Lung (tissue), 12 donors: ENCODE data around the gene KLF11. TPM values are rescaled to one million over a fixed set of nuclear protein-coding genes. Genes with fewer than 3 reads are reported as not detected.

Experiments
- ATAC-seq: fragments of 200-7000 bp; cut with Tn5 transposase; one replicate; pipeline ENCODE4 v1.9.1; 2020; ENCODE audit warnings: moderate number of reproducible peaks; ENCODE audit not compliant: insufficient read depth, low FRiP score
- DNase-seq, 3 donors: peaks; one replicate each; pipeline ENCODE4 v3.0.0-alpha.2; 2013 to 2017
- H3K27ac ChIP-seq, 2 donors: one replicate each; pipeline ENCODE4 v1.5.1; 2013; ENCODE audit warnings: mild to moderate bottlenecking in 2 of 2, moderate library complexity in 2 of 2, control low read depth in 1 of 2, inconsistent platforms in 1 of 2, low read depth in 1 of 2, low read length in 1 of 2
- H3K27me3 ChIP-seq, 3 donors: one replicate each; pipeline ENCODE4 v1.5.1; 2013; ENCODE audit warnings: low read length in 2 of 3; ENCODE audit not compliant: control insufficient read depth in 3 of 3, insufficient read depth in 3 of 3
- H3K36me3 ChIP-seq, 4 donors: one replicate each; pipeline ENCODE4 v1.5.1; 2013; ENCODE audit warnings: low read length in 4 of 4, mild to moderate bottlenecking in 1 of 4, moderate library complexity in 1 of 4; ENCODE audit not compliant: control insufficient read depth in 4 of 4, insufficient read depth in 4 of 4
- H3K4me1 ChIP-seq, 5 donors: one replicate each; pipeline ENCODE4 v1.5.1; 2013; ENCODE audit warnings: low read length in 5 of 5, mild to moderate bottlenecking in 2 of 5, moderate library complexity in 1 of 5; ENCODE audit not compliant: control insufficient read depth in 5 of 5, insufficient read depth in 5 of 5
- H3K4me3 ChIP-seq: one replicate; pipeline ENCODE4 v1.5.1; 2013; ENCODE audit warnings: mild to moderate bottlenecking, control low read depth, moderate library complexity
- H3K9ac ChIP-seq, 2 donors: one replicate each; pipeline ENCODE4 v1.5.1; 2013; ENCODE audit warnings: low read length in 2 of 2, control low read depth in 1 of 2; ENCODE audit not compliant: insufficient read depth in 1 of 2
- H3K9me3 ChIP-seq, 4 donors: one replicate each; pipeline ENCODE4 v1.5.1; 2013; ENCODE audit warnings: low read length in 3 of 4, mild to moderate bottlenecking in 1 of 4, moderate library complexity in 1 of 4; ENCODE audit not compliant: control insufficient read depth in 4 of 4, insufficient read depth in 3 of 4
- WGBS, 2 donors: extraction: QIAGEN DNeasy Blood & Tissue Kit; methylation state at CpG; one replicate each; pipeline ENCODE4 v1.1.7; 2013; 5-methylcytosine and 5-hydroxymethylcytosine counted together
- polyA plus RNA-seq, 2 donors: library from polyadenylated mRNA; stranded (reverse); fragments of 200-250 nt; gene quantifications; one replicate each; pipeline ENCODE4 v1.2.1, GENCODE V29; 2013
- total RNA-seq, 2 donors: library from RNA; depleted of rRNA in 1 of 2; stranded (reverse); fragments of >200 nt in 1 of 2; gene quantifications; one replicate each; pipeline ENCODE4 v1.2.1, GENCODE V29; 2014 to 2021
- TF ChIP-seq, protein P1 (sequence below): IDR thresholded peaks from 2 replicates; pipeline ENCODE4 v1.5.1; 2012; ENCODE audit warnings: mild to moderate bottlenecking; ENCODE audit errors: control extremely low read depth, extremely low read depth
- donor health status: control.
- donor health status: control.
- donor health status: Bipolar disorder and iron deficiency.
- donor health status: healthy.
- donor health status: DM: yes; HTN: yes; CAD: no.

Gene KLF11
- total and polyA plus RNA-seq, 4 donors, result 7.4 to 21.8 (median 17.3) TPM

DNA sequence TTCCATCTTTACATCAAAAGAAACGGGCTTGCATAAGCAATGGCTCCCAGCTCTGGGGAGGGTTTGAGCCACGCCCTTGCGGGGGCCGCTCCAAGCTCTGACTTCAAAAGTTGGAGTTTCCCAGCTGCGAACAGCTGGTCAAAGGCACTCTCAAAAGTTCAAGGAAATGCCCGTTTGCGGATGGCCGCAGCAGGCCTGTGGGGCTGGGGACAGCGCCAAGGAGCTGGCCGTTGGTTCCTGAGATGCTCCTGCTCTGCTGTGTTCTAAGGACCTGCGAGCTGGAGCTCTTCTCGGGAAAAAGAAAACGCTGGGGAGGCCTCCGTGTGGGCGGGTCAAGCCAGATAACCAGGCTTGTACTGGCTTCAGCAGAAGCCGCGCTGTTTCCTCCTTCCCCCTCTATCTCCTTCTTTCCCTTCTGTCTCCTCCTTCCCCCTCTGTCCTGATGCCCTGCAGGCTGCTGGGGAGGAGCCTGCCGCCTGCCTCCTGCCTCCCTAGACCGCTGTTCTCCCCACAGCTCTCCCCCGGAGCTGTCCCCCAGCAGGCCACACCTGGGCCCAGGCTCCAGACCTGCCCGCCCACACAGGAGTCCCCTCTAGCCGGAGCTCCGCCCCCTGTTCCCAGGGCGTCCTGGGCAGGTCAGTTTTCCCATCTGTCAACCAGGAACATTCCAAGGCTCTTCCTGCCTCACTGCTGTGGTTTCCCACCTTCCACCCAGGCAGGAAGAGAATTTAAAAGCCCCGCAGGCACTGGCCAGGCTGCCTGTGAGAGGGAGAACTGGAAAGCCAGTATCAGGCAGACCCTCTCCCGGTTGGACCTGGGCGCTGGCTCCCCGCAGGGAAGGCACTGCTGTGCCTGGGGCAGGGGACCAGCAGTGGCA lies 14.1 kb downstream of the KLF11 start:
- WGBS, 2 donors, result 28% methylated on average over 28 of the region's 28 CpGs
- H3K9me3 ChIP-seq, result peaks cover 0 to 2% (median 0%) of the 10 kb centered on the region in 4 donors
- peak; percentile 66 for ATAC-seq
- peaks cover 0 to 43% (median 14%) of the 10 kb centered on the region in 5 donors for H3K4me1 ChIP-seq
- DNase-seq, result peak; percentile 95 to 98 (median 97)
- H3K27ac ChIP-seq, result peak overlapping the region; percentile 12 to 40
- TF ChIP-seq, protein P1, sequence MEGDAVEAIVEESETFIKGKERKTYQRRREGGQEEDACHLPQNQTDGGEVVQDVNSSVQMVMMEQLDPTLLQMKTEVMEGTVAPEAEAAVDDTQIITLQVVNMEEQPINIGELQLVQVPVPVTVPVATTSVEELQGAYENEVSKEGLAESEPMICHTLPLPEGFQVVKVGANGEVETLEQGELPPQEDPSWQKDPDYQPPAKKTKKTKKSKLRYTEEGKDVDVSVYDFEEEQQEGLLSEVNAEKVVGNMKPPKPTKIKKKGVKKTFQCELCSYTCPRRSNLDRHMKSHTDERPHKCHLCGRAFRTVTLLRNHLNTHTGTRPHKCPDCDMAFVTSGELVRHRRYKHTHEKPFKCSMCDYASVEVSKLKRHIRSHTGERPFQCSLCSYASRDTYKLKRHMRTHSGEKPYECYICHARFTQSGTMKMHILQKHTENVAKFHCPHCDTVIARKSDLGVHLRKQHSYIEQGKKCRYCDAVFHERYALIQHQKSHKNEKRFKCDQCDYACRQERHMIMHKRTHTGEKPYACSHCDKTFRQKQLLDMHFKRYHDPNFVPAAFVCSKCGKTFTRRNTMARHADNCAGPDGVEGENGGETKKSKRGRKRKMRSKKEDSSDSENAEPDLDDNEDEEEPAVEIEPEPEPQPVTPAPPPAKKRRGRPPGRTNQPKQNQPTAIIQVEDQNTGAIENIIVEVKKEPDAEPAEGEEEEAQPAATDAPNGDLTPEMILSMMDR, result no peak
- peaks cover 3 to 16% (median 10%) of the 10 kb centered on the region in 4 donors for H3K36me3 ChIP-seq
- H3K4me3 ChIP-seq, result no peak overlapping the region
- H3K27me3 ChIP-seq, result no peaks in the 10 kb centered on the region
- no peak overlapping the region for H3K9ac ChIP-seq

DNA sequence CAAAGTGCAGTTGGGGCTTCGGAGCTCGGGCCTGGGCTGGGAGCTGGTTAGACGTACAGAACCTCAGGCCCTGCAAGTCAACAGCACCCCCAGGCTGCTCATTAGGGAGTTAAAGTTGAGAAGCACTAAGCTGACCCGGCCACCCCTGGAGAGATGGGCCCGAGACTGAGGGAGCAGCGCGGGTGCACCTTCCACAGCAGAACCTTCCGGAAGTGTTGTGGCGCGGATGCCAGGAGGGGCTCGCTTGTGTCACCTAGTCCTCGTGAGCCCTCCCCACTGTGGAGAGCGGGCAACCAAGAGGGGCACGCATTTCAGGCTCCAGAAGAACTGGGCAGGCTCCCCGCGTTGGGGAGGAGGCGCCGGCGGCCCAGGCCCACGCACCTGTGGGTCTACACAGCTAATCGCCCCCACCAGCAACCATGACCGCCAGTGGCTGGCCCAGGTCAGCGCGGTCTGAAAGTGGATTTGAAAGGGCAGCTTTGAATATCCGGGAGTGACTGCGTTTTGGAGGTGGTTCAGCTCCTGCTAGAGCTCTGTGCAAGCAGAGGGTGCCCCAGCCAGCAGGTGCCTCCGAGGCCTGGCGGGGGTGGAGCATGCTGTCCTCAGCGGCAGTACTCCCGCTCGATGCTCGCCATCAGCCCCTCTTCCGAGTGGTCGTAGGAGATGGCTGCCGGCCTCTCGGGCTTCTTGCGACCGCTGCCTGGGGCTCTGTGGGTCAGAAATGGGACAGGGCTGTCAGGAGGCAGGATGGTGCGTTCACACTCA lies 15.1 kb downstream of the KLF11 start:
- H3K4me3 ChIP-seq, result no peak overlapping the region
- peaks cover 0 to 36% (median 9%) of the 10 kb centered on the region in 5 donors for H3K4me1 ChIP-seq
- no peak overlapping the region for H3K27ac ChIP-seq
- peaks cover 0 to 12% (median 6%) of the 10 kb centered on the region in 4 donors for H3K36me3 ChIP-seq
- DNase-seq (no peak), ATAC-seq (no peak)
- TF ChIP-seq, protein P1, result no peak
- WGBS, 2 donors, result 94 to 96% methylated on average over 39 of the region's 39 CpGs
- H3K27me3 ChIP-seq, result no peaks in the 10 kb centered on the region
- peaks cover 0 to 2% (median 0%) of the 10 kb centered on the region in 4 donors for H3K9me3 ChIP-seq
- H3K9ac ChIP-seq, result no peak overlapping the region

DNA sequence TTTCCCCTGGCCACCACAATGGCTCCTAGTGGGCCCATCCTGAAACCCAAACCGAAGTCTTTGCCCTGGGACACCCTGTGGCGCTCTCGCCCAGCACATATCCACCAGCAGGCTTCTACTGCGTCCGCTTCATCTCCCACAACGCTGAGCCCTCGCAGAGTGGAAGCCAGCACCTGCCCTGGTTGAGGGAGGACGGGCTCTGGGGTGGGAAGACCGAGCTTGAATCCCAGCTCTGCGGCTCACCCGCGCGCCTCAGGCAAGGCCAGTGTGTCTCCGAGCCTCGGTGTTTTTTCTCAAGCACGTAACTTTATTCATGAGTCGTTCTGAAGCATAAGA lies 15.6 kb downstream of the KLF11 start:
- Histone ChIP-seq H3K27me3 (no peaks in the 10 kb centered on the region), H3K4me1 (peaks cover 0 to 35% (median 7%) of the 10 kb centered on the region in 5 donors), H3K27ac (no peak overlapping the region), H3K4me3 (no peak overlapping the region), H3K9ac (no peak overlapping the region), H3K36me3 (peaks cover 0 to 12% (median 3%) of the 10 kb centered on the region in 4 donors), H3K9me3 (peaks cover 0 to 2% (median 0%) of the 10 kb centered on the region in 4 donors)
- 95 to 96% methylated on average over 17 of the region's 17 CpGs for WGBS, 2 donors
- no peak for DNase-seq
- TF ChIP-seq, protein P1, result no peak
- no peak for ATAC-seq
